HG03159 (cell line): ENCODE results near the gene OGN.
"Not testable (repeated sequence)": the region's sequence is repeated elsewhere in the genome, so short reads cannot be mapped to it uniquely, and the experiment has no call there.

Source experiments
- ATAC-seq: cut with Tn5 transposase; IDR thresholded peaks from one replicate; pipeline ENCODE4 v1.9.1; 2021; ENCODE audit warnings: mild to moderate bottlenecking, moderate library complexity; ENCODE audit not compliant: unreplicated experiment

The OGN gene, protein sequence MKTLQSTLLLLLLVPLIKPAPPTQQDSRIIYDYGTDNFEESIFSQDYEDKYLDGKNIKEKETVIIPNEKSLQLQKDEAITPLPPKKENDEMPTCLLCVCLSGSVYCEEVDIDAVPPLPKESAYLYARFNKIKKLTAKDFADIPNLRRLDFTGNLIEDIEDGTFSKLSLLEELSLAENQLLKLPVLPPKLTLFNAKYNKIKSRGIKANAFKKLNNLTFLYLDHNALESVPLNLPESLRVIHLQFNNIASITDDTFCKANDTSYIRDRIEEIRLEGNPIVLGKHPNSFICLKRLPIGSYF

DNA sequence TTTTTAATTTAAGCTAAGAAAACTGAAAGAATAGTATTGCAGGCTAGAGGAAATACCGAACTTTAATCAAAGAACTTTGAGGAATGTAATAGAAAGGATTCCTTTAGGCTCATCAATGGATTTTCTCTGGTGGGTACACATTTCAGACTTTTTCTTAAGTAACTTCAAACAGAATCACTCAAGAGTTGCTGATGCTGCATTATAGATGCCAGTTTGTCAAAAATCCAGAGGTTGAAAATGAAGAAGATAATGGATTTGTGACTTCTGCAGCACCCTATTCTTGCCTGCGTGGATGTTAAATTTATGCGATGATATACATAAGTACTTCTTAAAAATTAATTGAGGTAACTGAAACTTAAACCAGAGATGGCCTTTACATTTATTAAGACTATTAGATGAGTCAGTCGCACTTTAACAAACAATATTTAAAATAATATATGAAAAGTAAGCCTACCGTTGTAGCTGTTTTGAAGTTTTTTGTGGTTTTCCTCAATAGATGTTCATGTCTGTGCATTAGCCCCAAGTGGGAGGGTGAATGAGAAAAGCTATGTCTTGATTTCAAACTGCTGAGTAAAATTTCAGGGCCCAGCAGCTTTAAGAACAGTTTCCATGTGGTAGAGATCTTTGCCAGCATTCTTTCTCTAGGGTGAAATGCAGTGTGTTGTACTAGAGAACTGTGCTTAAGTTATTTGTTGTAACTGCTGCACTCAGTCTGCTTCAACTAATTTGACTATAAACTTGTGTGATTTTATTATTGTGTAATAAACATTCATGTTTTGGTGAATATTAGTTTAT lies at the start of gene OGN:
TSS of gene OGN (minus strand) at position 537 of the 795 bp plus-strand sequence. CDS start 1,171 bp downstream, outside the sequence.
- no peak for ATAC-seq

DNA sequence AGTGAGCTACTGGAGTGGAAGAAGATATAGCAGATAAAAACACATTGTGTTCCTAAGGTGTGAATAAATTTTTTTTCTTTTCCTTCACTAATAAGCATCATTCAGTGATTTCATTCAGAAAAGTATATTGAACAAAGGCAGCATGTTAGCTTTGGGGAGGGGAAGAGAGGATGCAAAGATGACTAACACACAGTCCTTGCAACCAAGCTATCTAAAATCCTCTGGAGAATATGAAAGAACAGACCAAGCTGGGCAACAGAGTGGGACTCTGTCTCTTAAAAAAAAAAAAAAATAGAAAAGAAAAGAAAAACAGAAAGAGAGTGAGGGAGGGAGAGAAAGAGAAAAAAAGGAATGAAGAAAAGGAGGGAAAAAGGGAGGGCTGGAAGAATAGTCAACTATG lies 42.2 kb upstream of the OGN start:
- ATAC-seq, result no peak

DNA sequence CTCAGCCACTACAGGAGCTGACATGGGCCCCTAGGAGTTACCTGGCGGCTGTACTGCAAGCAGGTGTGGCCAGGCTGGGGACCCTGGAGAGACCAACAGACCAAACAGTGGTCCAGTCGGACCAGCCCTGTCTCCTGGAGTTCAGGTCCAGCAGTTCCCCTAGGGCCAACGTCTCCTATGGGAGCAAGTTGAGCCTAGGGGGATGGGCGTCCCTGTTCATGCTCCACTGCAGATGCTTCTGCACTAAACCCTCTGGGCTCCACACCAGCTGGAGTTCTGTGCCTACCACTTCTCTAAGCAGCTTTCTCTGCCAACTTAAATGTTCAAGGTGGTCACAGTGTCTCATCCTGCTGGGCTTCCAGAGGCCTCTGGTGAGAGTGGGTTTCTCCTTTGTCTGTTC lies 40.5 kb upstream of the OGN start:
- no peak for ATAC-seq

DNA sequence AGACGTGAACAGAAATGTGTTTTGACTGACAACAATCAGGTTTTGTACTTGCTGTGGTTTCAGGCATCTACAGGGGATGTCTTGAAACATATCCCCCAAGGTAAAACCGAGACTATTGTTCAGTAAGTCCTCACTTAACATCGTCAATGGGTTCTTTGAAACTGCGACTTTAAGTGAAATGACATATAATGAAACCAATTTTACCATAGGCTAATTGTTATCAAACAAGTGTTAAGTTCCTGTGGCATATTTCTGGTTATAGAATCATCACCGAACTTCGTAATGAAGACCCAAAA lies 36.3 kb upstream of the OGN start:
- ATAC-seq, result no peak

DNA sequence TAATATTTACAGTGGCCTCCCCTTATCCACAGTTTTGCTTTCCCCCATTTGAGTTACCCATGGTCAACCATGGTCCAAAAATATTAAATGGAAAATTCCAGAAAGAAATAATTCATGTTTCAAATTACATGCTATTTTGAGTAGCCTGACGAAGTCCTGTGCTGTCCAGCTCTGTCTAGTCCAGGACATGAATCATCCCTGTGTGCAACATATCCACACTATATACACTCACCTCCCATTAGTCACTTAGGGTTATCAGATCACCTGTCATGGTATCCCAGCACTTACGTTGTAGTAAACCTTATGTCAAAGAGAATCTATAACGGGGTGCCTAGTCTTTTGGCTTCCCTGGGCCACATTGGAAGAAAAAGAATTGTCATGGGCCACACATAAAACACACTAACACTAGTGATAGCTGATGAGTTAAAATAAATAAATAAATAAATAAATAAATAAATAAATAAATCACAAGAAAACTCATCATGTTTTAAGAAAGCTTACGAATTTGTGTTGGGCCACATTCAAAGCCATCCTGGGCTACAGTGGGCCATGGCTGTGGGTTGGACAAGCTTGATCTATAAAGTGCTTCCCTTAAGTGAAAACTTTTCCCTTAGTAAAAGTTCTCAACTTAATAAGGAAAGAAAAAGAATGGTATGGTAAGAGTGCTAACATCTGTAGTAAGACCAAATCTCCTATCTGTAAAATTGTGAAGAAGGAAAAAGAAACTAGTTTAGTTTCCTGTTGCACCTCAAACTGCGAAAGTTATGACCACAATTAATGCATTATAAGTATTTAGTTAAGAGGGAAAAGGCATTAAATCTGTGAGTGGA lies 35.8 kb upstream of the OGN start:
- ATAC-seq, result no peak

DNA sequence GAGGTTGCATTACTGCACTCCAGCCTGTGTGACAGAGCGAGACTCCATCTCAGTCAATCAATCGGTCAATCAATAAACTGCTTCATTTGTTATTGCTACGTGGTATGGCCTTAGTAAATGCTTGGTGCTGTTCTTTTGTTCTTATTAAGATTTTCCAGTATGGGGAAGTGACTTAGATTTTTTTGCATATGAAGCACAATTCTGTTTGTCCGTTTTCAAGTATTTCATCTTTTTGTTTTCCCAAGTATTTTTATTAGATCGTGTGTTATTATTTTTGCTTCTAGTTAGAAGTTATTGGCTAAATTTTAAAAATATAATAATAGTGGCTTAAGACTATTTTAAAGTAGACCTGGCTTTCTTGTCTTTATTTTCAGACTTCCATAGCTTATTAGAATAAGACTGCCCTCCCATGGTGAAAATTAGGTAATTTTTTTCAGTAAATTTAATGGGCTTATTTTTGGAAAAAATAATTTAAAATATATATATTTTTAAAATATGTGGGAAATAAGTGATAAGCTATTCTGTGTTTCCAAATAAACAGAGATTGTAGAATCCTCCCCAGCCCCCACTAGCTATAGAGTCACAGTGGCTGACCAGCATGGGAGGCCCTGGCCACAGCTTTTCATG lies 34.6 kb upstream of the OGN start:
- ATAC-seq, result no peak

DNA sequence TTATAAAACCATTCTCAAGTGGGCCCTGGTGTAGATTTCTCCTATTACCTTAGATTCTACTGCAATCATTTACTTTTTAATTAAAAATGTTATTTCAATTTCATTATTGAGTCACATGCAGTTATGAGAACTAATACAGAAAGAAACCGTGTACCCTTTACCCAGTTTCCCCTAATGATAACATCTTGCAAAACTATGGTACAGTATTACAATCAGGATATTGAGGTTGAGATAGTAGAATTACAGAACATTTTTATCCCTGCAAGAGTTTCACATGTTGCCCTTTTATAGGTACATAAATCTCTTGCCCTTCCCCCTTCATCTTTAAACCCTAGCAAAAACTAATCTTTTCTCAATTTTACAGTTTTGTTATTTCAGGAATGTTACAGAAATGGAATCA lies 30.9 kb upstream of the OGN start:
- no peak for ATAC-seq

DNA sequence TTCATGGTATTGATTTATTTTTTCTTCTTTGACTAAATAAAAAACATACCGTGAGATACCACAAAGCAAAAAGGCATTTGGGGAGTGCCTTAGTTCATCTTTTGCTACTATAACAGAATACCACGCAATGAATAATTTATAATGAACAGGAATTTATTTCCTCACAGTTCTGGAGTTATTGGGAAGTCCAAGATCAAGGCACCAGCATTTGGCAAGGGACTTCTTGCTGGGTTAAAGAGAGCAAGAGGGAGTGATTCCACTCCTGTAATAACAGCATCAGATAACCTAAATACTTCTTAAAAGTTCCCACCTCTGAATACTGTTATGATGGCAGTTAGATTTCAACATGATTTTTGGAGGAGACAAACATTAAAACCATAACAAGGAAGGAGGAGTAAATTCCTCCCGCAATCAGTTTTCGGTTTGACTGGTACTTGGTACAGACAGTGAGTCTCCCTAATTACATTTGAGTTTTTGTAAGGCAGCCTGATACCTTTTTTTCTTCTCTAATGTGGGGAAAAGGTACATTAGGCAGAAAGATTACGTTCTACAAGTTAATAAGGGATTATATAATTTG lies 28.7 kb upstream of the OGN start:
- no peak for ATAC-seq

DNA sequence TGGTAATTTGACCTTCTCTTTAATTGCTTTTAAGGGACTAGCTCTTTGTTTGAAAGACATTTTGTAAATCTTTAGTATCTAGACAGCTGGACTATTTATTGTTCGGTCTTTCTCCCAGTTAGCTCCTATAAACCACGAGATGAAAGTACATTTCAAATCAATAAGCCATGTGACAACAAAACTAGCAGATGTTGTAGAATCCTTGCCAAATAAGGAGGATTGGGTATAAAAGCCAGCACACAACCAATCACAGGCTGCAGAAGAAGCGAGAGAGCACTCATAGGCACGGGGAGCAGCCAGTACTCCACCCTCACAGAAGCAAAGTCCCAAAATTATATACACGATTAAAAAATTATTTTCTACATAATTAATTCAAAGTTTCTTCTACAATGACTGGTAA lies 28.0 kb upstream of the OGN start:
- ATAC-seq, result no peak

DNA sequence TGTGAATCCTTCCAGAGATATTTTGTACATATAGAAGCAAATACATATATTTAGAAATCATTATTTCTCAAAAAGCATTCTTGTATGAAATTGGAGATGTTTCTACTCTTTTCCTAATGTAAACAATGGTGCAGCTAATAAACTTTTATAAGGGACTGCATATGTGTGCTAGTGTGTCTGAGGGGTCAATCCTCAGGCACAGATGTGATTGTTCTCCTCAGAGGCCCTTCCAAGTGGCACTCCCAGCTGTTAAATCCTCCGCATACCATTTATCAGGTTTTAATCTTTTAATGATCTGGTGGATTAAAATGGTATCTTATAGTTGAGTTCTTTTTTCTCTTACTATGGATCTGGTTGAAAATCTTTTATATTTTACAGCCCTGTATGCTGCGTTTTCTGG lies 25.5 kb upstream of the OGN start:
- ATAC-seq, result no peak

DNA sequence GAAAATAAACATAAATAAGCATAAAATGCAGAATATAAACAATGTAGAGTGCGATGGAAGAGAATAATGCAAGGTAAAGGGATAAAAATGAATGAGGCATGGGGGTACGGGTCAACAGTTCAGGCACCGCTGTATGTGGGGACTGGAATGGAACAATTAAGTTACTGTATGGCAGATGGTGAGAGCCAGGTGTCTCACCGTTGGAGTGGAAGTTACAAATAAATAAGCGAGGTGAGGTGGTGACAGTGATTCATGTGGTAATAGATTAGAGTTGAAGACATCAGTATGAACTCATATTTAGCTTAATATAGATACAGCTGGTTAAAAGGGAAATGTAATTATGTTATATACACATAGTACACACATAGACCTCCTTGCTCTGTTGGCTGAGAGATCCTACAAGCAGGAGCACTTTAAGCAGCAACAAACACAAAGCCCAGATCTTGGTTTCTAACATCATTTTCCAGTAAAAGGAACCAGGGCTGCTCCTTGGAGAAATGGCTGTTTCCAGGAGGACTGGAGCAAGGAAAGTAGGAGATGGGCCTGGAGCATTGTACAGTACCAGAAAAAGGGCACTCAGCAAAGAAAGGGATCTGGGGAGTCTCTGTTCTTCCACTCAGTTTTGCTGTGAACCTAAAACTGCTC lies 22.2 kb upstream of the OGN start:
- ATAC-seq, result no peak

DNA sequence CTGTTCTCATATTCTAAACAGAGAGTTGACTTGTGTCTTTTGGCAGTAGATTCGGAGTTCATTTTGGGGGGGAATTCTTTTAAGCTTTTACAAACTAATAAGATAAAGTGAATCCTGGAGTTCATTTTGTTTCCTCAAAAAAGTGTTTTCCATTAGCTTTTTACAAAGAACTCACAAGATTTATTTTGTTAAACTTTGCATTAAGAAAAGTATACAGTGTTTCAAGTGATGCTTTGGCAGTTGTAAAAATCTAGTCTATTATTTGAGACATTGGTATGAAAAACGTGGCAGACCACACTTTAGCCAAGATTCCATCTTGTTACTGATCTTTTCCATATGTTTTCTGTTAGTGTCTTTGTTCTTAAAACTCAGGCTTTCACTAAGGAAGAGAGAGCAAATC lies 21.1 kb upstream of the OGN start:
- ATAC-seq, result no peak

DNA sequence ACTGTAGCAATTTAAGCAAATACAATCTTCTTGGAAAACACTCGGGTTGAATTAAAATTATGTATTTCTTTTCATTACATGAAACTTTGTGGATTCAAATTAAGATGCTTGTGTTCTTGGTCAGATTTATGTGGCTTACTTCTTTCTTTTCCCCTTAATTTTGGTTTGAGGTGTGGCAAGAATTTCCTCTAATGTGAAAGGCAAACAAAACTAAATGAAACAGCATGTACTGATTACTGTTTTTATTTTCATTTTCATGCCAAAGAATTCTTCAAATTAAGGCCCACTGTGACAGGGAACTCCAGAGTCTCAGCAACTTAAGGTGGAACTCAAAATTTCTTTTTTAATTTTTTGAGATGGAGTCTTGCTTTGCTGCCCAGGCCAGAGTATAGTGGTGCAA lies 20.0 kb upstream of the OGN start, which contains the start of gene OMD:
TSS of gene OMD (minus strand) at position 132 of the 400 bp plus-strand sequence. CDS start 6,913 bp downstream, outside the sequence.
- ATAC-seq, result no peak

DNA sequence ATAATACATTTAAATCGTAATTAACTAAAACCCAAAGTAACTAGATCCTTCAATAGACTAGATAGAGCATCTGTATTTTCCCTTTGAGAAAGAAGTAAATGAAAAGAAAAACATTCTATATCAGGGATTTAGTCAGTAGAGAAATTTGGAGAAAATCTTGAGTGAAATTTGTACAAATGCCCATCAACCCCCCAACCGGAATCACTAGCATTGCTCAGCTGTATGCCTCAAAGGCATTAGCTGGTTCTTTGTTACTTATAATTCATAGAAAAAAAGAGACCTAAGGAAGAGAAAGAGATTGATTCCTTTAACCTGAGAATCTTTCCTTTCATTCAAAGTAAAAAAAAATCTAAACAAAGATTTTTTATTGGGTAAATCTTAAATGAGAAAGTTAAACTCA lies 19.2 kb upstream of the OGN start:
- ATAC-seq, result no peak

DNA sequence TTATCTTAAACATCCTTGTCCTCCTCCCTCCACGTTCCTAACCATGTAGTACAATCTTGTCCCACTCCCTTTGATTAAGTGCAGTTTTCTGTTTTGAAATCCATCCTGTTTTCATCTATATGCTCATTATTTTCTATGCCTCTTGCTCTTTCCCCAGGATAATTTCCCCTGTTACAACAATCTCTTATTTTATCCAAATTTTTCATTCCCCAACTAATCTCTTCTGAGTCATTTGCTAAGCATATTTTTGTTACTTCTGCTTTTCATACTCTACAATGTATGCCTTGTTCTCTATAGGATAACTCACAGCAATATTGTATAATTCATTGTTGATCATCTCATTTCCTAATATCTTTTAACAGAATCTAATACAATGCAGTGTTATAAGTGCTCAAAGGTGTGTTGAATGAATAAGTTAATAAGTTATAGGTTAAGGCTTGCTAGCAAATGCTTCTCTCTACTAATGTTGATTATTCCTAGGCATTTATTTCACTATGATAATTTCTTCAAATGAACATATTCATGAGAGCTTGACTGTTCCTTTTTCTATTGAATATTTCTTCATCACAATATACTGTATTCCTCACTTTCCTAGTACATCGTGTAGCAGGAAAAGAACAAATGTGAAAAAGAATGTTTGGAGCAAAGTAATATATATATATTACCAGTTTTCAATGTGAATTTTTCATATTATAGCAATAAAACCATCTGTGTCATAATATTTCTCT lies 18.4 kb upstream of the OGN start:
- no peak for ATAC-seq

DNA sequence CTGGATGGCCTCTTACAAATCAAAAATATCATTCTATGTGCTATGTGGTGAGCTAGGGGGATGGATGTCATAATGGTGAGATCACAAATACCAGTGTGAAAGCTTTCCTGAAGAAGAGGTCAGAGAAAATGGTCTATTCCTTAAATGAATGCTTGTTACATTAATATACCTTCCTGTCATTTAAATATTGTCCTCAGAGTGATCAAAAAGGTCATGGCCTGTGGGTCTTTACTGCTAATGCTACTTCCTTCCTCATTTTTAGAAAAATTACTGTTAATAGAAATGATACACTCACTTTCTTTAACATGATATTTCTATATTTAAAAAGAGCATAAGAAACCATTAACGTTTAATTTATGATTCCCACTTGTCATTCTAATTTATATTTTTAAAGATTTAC lies 10.2 kb upstream of the OGN start:
- ATAC-seq, result no peak

DNA sequence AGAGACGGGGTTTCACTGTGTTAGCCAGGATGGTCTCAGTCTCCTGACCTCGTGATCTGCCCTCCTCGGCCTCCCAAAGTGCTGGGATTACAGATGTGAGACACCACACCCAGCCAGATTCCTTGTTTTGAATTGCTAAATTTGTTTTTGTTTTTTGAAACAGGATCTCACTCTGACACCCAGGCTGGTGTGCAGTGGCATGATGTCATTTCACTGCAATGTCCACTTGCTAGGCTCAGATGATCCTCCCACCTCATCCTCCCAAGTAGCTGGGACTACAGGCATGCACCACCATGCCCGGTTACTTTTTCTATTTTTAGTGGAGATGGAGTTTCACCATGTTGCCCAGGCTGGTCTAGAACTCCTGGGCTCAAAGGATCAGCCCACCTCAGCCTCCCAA lies 6.8 kb upstream of the OGN start:
- not testable (repeated sequence) for ATAC-seq

DNA sequence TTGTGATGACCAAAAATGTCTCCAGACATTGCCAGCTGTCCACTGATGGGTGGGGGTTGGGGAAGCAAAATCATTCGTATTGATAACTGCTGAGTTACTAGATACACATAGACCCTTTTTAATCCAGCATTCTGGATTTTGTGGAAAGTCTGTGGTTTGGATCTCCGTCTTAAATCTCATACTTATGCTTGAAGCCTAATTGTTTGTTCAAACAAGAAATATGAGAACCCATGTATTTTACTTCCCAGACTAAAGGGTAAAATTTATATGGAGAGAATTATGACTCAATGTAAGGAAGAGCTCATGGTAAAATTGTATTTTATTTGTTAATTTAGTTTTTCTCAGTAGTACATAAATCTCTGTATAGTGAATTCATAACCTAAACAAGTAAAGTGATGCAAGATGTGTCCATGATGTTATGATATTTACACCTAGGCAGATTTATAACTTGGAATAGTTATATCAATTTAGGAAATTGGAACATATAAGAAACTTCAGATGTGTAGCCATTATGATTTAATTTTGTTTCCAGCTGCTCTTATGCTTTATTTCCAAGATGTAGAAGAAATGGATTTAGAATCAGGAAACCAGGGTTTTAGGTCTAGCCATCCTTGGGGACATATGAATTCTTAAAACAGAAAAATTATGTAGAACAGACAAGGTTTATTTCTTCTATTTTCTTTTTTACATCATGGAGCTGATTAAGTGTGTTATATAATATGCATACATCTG lies 4.5 kb upstream of the OGN start:
- ATAC-seq, result no peak

DNA sequence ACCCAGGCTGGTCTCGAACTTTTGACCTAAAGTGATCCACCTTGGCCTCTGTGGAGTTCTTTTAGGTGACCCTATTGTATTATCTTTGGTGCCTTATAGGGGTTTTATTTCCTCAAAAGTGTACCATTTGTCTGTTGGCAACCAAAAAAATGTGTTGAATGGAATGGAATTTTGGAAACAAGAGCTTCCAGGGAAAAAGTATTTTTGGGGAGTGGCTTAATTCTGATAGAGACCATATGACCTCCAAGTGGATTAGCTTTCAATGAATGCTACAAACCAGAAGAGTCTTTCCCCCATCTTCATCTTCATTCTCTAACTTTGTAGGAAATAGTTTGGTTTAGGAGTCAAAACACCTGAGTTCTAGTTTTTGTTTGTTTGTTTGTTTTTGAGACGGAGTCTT lies 3.4 kb upstream of the OGN start:
- no peak for ATAC-seq
